BE2C (cell line): ENCODE measurements around the gene ZC3H11A. TPM values are rescaled to one million over a fixed set of nuclear protein-coding genes. Genes with fewer than 3 reads are reported as not detected.
"Not testable (repeated sequence)": the region's sequence is repeated elsewhere in the genome, so short reads cannot be mapped to it uniquely, and the experiment has no call there.

ENCODE experiments used
- DNase-seq: peaks from one replicate; pipeline ENCODE4 v3.0.0-alpha.2; 2020
- H3K27me3 ChIP-seq: fragments of 250-450 bp; sonication (Bioruptor Pico); 2 replicates; pipeline ENCODE4 v1.5.1; 2020; ENCODE audit warnings: mild to moderate bottlenecking
- H3K36me3 ChIP-seq: fragments of 250-450 bp; sonication (Bioruptor Pico); 2 replicates; pipeline ENCODE4 v1.5.1; 2020; ENCODE audit warnings: mild to moderate bottlenecking
- H3K4me1 ChIP-seq: fragments of 250-450 bp; sonication (Bioruptor Pico); 2 replicates; pipeline ENCODE4 v1.5.1; 2020
- H3K4me3 ChIP-seq: 2 replicates; pipeline ENCODE4 v1.5.1; 2011; ENCODE audit warnings: low read depth, low read length
- H3K9me3 ChIP-seq: fragments of 250-450 bp; sonication (Bioruptor Pico); 2 replicates; pipeline ENCODE4 v1.5.1; 2020
- polyA plus RNA-seq: library from polyadenylated mRNA; unstranded; fragments of >200 nt; gene quantifications from one replicate; pipeline ENCODE4 v1.2.1, GENCODE V29; 2012; ENCODE audit warnings: low read depth, missing spikeins; ENCODE audit not compliant: insufficient read length, insufficient read depth
- TF ChIP-seq, protein P1 (sequence below): IDR thresholded peaks from 2 replicates; pipeline ENCODE4 v1.5.1; 2012; ENCODE audit warnings: mild to moderate bottlenecking, low read depth, low read length

The ZC3H11A gene
- polyA plus RNA-seq: 93.4 TPM

DNA sequence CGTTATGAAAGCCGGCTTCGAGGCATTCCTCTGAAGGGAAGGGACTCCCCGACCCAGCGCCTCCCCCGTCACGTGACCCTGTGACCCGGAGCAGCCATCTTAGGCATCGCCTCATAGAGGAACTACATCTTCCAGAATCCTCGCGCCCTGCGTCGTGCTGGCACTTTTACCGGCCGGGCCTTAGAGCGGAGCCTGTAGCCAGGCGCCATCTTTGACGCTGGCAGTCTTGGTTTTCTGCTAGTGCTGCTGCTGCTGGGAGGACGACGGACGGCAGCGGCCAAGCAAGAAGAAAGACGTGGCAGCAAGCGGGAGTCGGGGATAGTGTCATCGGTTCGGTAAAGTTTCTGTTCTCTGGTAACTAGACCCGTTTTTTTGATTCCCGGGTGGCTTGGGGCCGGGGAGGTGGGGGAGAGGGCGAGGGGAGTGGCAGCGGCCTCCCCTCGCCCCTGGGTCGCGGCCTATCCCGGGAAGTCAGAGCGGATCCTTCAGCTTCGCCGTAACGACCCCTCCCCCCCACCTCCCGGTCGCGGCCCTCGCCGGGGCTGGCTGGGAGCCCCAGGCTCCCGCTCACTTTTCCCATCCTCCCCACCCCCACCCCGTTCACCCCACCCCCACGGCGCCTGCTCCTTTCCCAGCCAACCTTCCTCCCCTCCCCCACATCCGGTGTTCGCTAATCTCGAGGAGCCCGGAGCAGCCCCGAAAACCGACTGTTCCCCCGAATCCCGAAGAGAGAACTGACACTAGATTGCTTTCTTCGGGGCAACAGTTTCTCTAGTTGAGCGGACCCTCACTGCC lies at the start of gene ZC3H11A, which contains the start of gene ZBED6:
Gene ZC3H11A, plus strand, starts transcription at position 183 of the 795 bp plus-strand sequence. CDS start 21,448 bp downstream, outside the sequence.
Gene ZBED6, plus strand, starts transcription at position 183 of the 795 bp plus-strand sequence. CDS start 1,900 bp downstream, outside the sequence.
- H3K9me3 ChIP-seq: 0 out of 2 replicates have a peak, but pooled peaks cover 2% of the 10 kb centered on the region
- peaks cover 35% of the 10 kb centered on the region for H3K36me3 ChIP-seq
- peaks cover 5% of the 10 kb centered on the region; the same call in 1 of the 2 replicates for H3K4me1 ChIP-seq
- H3K4me3 ChIP-seq: peak within 1 kb of the TSS; percentile 80
- peak; percentile 98 for DNase-seq
- H3K27me3 ChIP-seq: no peaks in the 10 kb centered on the region
- TF ChIP-seq, protein P1, sequence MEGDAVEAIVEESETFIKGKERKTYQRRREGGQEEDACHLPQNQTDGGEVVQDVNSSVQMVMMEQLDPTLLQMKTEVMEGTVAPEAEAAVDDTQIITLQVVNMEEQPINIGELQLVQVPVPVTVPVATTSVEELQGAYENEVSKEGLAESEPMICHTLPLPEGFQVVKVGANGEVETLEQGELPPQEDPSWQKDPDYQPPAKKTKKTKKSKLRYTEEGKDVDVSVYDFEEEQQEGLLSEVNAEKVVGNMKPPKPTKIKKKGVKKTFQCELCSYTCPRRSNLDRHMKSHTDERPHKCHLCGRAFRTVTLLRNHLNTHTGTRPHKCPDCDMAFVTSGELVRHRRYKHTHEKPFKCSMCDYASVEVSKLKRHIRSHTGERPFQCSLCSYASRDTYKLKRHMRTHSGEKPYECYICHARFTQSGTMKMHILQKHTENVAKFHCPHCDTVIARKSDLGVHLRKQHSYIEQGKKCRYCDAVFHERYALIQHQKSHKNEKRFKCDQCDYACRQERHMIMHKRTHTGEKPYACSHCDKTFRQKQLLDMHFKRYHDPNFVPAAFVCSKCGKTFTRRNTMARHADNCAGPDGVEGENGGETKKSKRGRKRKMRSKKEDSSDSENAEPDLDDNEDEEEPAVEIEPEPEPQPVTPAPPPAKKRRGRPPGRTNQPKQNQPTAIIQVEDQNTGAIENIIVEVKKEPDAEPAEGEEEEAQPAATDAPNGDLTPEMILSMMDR: no peak

DNA sequence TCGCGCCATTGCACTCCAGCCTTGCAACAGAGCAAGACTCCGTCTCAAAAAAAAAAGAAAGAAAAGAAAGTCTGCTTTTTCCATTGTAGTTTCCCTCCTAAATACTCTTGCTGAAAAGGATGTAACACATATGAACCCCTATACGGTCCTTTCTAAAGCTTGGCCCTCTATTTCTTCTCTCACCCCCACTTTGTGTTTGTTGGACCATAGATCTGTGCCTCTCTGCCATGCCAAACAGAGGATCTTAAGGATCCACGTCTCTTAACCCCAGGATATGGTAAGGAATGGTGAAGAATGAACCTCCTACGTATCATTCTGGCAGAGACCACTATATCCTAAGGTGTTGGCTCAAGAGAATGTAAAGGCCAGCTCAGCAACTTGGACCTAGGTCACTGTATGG lies 49.1 kb upstream of the ZC3H11A start:
- no peak for DNase-seq
- no peaks in the 10 kb centered on the region for H3K4me1 ChIP-seq
- no peak overlapping the region for H3K4me3 ChIP-seq
- no peaks in the 10 kb centered on the region for H3K36me3 ChIP-seq
- TF ChIP-seq, protein P1: no peak
- no peaks in the 10 kb centered on the region for H3K27me3 ChIP-seq
- no peaks in the 10 kb centered on the region for H3K9me3 ChIP-seq

DNA sequence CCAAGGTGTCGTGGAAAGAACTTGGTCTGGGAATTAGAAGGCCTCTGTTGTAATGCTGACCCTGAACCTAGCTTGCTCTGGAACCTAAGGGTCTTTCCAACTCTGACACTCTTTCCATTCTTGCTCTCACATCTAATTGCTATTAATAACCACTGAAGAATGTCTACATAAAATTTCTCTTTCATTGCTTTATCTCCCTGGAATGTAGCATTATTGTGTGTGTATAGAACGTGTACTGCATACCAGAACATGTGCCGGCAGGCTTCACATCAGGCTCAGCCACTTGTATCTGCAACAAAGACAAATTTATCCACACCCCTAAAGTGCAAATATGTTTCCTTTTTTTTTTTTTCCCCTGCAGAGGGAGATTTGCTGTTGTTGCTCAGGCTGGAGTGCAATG lies 44.4 kb upstream of the ZC3H11A start:
- TF ChIP-seq, protein P1: no peak
- no peak overlapping the region for H3K4me3 ChIP-seq
- no peak for DNase-seq

DNA sequence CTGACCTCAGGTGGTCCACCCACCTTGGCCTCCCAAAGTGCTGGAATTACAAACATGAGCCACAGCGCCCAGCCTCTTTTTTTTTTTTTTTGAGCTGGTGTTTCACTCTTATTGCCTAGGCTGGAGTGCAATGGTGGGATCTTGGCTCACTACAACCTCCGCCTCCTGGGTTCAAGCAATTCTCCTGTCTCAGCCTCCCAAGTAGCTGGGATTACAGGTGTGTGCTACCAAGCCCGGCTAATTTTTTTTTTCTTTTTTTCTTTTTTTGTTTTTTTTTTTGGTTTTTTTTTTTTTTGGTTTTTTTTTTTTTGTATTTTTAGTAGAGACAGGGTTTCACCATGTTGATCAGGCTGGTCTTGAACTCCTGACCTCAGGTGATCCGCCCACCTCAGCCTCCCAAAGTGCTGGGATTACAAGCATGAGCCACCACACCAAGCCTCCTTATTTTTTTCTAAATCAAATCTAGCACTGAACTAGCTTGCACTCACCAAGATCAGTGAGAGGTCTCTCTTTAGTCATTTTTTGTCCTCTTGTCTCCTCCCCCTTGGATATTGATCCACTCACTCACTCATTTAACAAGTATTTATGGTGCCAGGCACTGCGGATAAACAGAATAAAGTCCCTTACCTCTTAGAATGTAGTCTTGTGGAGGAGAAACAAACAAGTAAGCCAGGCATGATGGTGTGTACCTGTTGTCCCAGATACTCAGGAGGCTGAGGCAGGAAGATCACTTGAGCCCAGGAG lies 43.6 kb upstream of the ZC3H11A start:
- not testable (repeated sequence) for DNase-seq, H3K9me3 ChIP-seq, H3K4me1 ChIP-seq, H3K27me3 ChIP-seq, H3K36me3 ChIP-seq, H3K4me3 ChIP-seq

More for the DNA sequence above, 44.4 kb upstream of the ZC3H11A start:
- no peaks in the 10 kb centered on the region for H3K4me1 ChIP-seq
- H3K36me3 ChIP-seq: no peaks in the 10 kb centered on the region
- H3K9me3 ChIP-seq: no peaks in the 10 kb centered on the region
- H3K27me3 ChIP-seq: no peaks in the 10 kb centered on the region

DNA sequence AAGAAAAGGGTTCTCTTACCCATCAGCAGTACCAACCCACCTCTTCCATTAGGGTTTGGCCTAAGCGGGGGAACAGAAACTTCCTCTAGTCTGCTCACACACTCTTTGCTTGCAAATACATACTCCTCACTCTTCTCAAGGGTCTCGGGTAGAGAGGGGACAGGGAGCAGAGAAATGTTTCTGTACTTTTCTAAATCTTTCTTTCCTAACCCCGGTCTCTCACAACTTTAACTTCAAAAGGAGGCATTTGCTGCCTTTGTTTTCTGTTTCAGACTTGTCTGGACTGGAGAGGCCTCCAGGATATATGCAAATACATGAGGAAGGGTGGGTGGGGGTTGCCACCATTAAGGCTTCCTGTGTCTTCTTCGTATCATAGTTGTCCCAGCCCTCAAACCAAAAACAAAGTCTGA lies 41.0 kb upstream of the ZC3H11A start:
- Histone ChIP-seq H3K4me3 (no peak overlapping the region), H3K4me1 (no peaks in the 10 kb centered on the region)
- no peak for DNase-seq

DNA sequence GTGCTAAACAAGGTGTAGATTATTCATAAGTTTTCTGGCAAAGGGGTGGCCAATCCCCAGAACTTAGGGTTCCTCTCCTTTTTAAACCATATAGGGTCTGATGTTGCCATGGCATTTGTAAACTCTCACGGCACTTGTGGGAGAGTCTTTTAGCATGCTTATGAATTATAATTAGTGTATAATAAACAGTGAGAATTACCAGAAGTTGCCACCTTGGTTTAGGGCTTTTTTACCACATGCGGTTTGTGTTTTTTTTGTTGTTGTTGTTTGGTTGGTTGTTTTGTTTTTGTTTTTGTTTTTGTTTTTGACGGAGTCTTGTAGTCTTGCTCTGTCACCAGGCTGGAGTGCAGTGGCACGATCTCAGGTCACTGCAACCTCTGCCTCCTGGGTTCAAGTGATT lies 39.4 kb upstream of the ZC3H11A start:
- Histone ChIP-seq H3K4me1 (no peaks in the 10 kb centered on the region), H3K27me3 (no peaks in the 10 kb centered on the region), H3K36me3 (no peaks in the 10 kb centered on the region), H3K9me3 (no peaks in the 10 kb centered on the region), H3K4me3 (no peak overlapping the region)
- no peak for DNase-seq
- TF ChIP-seq, protein P1: no peak

More for the DNA sequence above, 41.0 kb upstream of the ZC3H11A start:
- TF ChIP-seq, protein P1: no peak
- Histone ChIP-seq H3K27me3 (no peaks in the 10 kb centered on the region), H3K36me3 (no peaks in the 10 kb centered on the region), H3K9me3 (no peaks in the 10 kb centered on the region)

DNA sequence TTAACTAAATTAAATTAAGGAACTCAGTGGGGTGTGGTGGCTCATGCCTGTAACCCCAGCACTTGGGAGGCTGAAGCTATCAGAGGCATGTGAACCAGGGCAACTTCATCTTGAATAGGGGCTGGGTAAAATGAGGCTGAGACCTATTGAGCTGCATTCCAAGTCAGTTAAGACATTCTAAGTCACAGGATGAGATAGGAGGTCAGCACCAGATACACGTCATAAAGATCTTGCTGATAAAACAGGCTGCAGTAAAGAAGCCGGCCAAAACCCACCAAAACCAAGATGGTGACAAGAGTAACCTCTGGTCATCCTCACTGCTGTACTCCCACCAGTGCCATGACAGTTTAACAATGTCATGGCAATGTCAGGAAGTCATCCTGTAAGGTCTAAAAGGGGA lies 36.7 kb upstream of the ZC3H11A start:
- not testable (repeated sequence) for H3K27me3 ChIP-seq, H3K36me3 ChIP-seq, H3K4me1 ChIP-seq, H3K4me3 ChIP-seq, DNase-seq, H3K9me3 ChIP-seq
